Stimulated activated CD4-positive, alpha-beta T cell treated with anti-CD3 and anti-CD28 coated beads, Interleukin-1b, Interleukin-23, amount 100 ng/mL, for 1 hour (primary cell): ENCODE data around the gene OR51V1.

Experiments used
- DNase-seq, 2 donors: peaks; one replicate each; pipeline ENCODE4 v3.0.0-alpha.2; 2020; ENCODE audit warnings: low read depth in 2 of 2

Gene OR51V1

DNA sequence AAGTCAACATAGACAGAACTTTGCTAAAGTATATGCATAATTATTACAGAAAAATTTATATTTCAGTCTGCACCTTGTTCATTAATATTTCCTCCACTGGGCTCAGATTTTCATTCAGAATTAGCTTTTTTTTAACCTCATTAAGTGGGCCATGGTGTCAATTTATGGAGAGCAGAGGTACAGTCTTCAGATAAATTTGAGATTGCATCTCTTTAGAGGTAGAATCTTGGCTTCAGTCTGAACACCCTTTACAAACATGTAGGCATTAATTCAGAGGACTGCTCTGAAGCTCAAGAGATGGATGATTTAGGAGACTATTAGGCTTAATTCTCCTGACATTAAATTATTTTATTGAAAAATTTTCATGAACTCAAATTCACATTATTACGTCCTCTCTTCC, 29.8 kb upstream of the OR51V1 start:
- DNase-seq: no peak

DNA sequence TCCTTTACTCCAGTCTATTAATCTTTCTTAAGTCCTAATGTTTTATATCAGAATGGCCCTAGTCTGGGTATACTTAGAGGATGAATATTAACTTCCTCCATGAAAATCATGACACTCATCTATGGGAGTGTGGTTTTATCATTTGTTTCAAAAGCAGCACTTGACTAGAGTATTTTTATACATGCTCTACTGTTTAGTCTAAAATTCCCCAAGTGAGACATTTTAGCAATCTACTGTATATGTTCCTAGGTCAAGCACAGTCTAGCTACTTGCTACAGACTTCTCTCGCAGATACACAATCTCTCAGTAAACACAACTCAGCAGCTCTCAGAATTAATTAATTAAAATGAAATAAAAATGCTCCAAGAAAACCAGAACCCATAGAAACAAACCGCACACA, 29.3 kb upstream of the OR51V1 start:
- DNase-seq: no peak

DNA sequence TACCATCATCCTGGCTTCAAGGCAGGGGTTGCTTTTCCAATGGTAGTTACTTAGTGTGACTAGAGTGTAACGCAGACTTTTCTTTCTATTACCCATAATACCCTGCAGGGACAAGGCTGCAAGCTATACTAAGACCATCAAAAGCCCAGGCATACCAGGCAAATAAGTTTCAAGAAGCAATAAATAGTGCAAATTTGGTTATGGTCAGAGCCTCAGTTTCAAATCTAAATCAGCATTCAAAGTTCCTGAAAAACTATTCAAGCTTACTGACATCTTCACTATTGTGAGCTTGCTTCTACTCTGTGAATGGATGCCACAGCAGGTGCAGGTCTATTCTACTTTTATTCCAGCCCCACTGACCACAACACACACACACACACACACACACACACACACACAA, 28.9 kb upstream of the OR51V1 start:
- no peak for DNase-seq

DNA sequence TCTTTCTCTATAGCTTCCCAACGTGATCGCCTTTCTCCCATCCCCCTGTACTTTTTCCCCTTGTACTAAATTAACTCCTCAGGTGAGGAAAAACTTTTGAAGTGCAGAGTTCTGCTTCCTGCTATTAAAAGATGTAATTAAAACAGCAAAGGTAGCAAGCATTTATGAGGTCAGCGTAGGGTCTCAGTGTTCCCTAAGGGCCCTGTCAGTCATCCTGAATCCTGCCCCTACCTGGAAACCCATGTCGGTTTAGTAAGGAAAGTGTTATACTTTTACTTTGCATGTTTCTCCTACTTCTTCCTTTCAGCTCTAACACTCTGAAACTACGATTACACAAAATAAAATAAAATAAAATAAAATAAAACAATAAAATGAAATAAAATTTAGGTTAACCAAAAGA, 27.6 kb upstream of the OR51V1 start:
- DNase-seq: no peak

DNA sequence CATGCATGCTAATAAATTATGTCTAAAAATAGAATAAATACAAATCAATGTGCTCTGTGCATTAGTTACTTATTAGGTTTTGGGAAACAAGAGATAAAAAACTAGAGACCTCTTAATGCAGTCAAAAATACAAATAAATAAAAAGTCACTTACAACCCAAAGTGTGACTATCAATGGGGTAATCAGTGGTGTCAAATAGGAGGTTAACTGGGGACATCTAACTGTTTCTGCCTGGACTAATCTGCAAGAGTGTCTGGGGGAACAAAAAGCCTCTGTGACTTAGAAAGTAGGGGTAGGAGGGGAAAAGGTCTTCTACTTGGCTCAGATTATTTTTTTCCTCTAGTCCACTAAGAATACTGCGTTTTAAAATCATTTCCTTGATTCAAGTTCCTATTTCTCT, 27.2 kb upstream of the OR51V1 start:
- DNase-seq: no peak

DNA sequence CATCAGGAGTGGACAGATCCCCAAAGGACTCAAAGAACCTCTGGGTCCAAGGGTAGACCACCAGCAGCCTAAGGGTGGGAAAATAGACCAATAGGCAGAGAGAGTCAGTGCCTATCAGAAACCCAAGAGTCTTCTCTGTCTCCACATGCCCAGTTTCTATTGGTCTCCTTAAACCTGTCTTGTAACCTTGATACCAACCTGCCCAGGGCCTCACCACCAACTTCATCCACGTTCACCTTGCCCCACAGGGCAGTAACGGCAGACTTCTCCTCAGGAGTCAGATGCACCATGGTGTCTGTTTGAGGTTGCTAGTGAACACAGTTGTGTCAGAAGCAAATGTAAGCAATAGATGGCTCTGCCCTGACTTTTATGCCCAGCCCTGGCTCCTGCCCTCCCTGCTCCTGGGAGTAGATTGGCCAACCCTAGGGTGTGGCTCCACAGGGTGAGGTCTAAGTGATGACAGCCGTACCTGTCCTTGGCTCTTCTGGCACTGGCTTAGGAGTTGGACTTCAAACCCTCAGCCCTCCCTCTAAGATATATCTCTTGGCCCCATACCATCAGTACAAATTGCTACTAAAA, 26.3 kb upstream of the OR51V1 start, which contains the start of gene HBB:
HBB (minus strand) TSS at position 340 of the 579 bp plus-strand sequence; CDS start at position 290, 50 bp downstream.
- no peak for DNase-seq

DNA sequence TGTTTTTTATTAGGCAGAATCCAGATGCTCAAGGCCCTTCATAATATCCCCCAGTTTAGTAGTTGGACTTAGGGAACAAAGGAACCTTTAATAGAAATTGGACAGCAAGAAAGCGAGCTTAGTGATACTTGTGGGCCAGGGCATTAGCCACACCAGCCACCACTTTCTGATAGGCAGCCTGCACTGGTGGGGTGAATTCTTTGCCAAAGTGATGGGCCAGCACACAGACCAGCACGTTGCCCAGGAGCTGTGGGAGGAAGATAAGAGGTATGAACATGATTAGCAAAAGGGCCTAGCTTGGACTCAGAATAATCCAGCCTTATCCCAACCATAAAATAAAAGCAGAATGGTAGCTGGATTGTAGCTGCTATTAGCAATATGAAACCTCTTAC, 25.0 kb upstream of the OR51V1 start:
- no peak for DNase-seq

DNA sequence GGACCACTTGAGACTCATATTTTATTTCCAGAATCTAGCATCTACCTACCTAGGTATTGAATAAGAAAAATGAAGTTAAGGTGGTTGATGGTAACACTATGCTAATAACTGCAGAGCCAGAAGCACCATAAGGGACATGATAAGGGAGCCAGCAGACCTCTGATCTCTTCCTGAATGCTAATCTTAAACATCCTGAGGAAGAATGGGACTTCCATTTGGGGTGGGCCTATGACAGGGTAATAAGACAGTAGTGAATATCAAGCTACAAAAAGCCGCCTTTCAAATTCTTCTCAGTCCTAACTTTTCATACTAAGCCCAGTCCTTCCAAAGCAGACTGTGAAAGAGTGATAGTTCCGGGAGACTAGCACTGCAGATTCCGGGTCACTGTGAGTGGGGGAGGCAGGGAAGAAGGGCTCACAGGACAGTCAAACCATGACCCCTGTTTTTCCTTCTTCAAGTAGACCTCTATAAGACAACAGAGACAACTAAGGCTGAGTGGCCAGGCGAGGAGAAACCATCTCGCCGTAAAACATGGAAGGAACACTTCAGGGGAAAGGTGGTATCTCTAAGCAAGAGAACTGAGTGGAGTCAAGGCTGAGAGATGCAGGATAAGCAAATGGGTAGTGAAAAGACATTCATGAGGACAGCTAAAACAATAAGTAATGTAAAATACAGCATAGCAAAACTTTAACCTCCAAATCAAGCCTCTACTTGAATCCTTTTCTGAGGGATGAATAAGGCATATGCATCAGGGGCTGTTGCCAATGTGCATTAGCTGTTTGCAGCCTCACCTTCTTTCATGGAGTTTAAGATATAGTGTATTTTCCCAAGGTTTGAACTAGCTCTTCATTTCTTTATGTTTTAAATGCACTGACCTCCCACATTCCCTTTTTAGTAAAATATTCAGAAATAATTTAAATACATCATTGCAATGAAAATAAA, 24.3 kb upstream of the OR51V1 start:
- DNase-seq: no peak

DNA sequence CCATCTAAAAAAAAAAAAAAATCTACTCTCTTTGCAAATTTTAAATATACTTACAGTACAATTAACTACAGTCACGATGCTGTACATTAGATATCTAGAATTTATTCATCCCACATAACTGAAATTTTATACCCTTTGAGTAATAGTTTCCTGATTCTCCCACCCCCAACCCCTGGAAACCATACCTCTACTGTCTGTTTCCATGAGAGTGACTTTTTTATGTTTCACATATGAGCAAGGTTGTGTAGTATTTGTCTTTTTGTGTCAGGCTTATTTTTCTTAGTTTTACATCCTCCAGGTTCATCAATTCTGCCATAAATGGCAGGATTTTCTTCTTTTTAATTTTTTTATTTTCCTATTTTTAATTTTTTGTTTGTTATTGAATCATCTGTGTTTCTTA, 23.2 kb upstream of the OR51V1 start:
- DNase-seq: no peak

DNA sequence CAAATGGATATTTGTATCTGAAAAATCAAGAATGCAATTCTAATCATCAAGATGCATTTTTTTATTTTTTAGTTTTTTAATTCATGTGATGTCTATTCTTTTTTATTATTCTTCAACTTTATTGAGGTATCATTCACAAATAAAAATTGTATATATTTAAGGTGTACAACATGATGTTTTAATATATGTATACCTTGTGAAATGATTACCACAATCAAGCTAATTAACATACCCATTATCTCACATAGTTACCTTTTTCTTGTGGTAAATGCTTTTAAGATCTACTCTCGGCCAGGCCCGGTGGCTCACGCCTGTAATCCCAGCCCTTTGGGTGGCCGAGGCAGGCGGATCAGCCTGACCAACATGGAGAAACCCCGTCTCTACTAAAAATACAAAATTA, 22.7 kb upstream of the OR51V1 start:
- DNase-seq: no peak

DNA sequence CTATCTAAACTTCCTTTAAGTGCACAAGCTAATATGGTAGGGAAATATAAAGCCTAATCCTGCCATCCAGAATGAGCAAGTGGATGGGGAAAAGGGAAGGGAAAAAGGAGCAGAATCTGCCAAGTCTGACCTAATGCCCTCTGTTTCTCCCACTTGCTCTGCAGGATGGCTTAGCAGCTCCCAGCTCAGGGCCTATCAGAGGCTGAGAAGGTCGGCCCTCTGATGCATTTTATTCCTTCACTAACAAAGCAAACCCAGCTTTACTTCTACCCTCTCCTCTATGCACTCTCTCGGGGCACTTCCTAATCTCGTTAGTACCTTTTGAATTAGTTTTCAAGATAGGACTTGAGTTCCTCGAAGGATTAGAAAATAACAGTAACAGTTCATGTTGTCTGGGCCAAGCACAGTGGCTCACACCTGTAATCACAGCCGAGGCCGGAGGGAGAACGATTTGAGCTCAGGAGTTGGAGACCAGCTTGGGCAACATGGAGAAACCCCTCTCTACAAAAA, 9.9 kb upstream of the OR51V1 start:
- no peak for DNase-seq

DNA sequence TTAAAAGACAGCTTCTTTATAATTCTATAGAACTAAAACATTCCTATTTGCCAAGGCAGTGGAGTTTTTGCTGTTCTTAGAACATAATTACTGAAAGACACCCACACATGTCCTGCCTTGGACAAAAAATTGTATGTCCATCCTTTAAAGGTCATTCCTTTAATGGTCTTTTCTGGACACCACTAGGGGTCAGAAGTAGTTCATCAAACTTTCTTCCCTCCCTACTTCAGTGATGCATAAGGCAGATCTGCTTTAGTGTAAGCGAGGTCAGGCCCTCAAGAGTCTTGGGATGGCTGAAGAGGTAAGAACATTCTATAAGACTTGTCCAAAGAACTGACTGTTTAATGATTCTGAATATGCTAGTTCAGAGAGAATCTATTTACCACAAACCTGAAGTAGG, 4.3 kb upstream of the OR51V1 start:
- no peak for DNase-seq

DNA sequence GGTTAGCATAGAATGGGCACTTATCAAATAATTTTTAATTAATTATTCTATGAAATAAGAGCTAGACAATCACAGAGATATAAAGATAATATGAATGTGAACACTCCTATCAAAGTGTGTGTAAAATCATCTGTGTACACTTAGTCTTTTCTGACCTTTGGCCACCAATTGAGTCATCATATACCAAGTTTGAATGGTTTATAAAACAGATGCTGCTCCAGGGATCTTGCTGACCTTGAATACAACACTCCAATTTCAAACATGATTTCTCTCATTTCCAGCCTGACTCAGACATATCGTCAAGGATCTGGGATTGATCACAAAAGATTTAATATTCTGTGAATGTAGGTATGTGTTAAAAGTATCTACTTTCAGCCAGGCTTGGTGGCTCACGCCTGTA, 2.9 kb upstream of the OR51V1 start:
- no peak for DNase-seq

DNA sequence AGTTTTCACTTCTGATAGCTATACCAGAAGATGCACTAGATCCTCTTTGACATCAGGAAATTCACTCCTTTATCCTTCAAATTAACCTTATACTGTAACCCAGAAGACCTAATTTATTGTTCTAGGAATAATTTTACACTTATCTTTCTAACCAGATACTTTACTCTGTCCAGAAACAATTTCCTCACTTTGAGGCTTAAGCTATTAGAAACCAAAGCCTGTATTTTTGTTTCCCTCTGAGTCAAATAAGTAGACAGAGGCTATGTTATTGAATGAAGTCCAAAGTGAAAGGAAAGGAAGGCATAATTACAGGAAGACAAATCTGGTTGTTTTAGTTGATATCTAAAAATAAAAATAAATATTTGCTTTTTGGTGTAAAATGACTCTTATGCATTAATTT, 2.2 kb downstream of the OR51V1 start:
- DNase-seq: no peak

DNA sequence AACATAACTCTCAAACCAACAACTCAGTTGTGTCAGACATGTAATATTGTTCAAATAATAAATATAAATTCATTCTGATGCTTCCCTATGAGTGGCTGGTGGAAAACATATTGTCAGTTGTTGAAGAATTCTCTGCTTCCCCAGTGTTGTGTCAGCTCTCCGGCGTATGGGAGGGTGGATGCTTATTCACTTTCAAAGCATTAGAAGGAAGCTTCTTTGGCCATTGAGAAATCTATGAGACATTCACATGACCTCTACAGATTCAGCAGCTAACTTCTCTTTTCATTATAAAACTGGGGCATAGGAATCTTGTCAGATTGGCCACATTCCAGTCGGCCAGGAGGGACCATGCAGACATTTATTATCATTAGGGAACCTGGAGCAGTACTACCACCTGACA, 2.9 kb downstream of the OR51V1 start:
- no peak for DNase-seq

DNA sequence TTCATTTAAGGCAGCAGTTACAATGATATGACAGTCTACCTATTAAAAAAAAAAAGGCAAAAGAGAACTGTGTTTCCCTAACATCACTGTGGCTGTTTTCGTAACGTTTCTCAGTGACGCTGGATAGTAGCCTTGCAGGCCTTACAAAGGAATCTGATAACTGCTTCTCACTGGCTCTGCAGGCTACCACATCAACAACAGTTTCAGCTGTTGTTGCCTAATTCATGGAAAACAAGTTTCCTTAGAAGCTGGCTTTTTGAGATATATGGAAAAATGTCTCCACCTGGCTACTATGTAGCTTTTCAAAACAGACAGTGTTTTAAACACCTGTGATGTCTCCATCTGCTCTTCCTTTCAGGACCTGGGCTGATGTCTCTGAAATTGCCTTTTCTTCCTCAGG, 3.8 kb downstream of the OR51V1 start:
- no peak for DNase-seq

DNA sequence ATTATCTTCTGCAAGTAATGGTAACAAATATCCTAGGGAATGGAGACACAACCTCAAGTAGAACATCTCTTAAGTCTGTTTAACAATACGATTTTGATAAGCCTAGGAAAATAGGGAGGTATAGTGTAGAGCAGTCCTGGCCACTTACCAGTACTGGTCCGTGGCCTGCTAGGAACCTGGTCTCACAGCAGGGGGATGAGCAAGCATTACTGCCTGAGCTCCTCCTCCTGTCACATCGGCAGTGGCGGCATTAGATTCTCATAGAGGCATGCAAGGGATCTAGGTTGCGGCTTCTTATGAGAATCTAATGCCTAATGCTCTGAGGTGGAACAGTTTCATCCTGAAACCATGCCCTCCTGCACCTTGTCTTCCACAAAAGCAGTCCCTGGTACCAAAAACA, 4.4 kb downstream of the OR51V1 start:
- DNase-seq: no peak

DNA sequence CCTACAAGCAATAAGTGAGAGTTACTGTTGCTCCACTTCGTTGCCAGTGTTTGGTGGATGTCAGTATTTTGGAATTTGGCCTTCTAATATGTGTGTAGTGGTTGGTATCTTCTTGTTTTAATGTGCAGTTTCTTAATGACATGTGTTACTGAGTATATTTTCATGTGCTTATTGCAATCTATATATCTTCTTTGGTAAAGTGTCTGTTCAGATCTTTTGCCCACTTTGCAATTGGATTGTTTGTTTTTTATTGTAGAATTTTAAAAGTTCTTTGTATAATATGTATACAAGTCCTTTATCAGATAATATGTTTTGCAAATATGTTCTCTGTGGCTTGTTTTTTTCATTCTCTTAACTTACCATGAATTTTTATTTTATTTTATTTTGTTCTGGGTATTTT, 7.7 kb downstream of the OR51V1 start:
- DNase-seq: no peak

DNA sequence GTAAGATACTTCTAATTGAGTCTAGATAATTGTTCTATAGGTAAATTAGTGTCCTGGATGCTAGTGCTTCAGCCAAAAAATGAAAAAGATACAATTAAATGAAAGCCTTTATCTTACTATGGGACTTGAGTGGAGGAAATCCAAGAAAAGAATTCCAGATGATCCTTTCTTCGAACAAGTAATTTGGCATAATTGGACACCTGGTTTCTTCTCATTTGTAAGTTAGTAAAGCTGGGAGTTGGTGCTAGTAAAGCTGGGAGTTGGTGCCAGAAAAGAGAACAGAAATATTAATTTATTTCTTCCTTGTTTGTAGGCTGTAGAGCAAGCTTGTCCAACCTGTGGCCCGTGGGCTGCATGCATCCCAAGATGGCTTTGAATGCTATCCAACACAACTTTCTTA, 12.3 kb downstream of the OR51V1 start:
- DNase-seq: no peak

DNA sequence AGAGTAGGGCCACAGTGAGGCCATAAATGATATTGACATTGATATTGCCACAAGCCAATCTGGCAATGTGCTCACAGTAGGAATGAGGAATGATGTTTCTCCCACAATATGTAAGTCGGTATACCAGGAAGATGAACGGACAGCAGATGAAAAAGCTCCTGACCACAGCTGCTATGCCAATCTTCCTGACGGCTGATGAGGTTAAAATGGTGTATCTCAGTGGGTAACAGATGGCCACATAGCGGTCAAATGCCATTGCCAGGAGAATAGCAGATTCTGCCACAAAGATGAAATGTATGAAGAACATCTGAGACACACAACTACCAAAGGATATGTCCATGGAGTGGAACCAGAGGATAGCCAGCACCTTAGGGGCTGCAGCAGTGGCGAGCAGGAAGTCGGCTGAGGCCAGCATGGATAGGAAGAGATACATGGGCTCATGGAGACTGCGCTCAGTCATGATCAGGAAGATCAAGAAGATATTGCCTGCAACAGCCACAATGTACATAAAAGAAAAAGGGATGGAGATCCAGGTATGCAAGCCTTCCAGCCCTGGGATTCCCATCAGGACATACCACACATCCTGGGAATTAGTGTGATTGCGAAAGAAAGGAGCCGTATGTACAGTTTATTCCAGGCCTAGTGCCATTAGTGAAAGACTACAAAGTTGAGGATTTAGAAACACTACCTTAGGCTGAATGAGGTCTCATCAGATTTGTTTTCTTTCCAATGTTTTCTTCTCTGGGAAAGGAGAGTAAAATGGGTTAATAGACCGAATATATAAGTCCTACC, 22.2 kb downstream of the OR51V1 start:
- no peak for DNase-seq

DNA sequence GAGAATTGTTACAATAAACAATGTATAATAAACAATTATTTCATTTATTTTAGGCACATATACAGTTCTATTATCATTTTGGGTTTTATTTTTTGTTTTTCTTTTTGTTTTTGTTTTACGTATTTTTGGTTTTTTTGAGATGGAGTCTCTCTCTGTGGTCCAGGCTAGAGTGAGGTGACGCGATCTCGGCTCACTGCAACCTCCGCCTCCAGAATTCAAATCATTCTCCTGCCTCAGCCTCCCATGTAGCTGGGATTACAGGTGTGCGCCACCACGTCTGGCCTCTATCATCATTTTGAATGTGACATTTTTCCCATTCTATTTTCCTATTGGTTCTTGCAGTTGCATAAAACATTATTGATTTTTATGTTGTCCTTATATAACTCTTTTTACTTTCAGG, 25.5 kb downstream of the OR51V1 start:
- no peak for DNase-seq

DNA sequence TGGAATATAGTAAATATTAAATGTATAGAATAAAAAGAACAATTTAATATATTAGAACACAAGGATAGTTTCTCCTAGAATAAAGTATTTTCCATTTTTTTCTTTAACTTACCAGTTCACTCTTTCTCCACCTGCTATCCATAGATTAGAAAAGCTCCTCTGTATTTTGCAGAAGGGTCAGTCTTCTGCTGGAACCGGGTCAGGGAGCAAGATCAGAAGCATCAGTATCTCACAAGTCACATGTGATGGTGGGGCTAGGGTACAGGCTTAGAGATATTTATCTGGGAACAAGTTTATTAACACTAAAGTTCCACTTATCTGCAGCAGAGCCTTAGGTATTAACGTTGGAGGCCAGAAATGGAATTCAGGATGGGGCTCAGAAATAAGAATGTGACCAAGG, 28.6 kb downstream of the OR51V1 start:
- DNase-seq: no peak
